NCI-H1694 treated with DMSO at 0.1 percent for 48 hours (cell line): Measurements from ENCODE around the gene ATXN7L3.
A peak's percentile ranks its signal among the peaks of the same experiment; 100 is the strongest.

Experiments used
- DNase-seq: peaks from one replicate; lab custom pipeline; 2025; lab: John Stamatoyannopoulos, UW

The ATXN7L3 gene

DNA sequence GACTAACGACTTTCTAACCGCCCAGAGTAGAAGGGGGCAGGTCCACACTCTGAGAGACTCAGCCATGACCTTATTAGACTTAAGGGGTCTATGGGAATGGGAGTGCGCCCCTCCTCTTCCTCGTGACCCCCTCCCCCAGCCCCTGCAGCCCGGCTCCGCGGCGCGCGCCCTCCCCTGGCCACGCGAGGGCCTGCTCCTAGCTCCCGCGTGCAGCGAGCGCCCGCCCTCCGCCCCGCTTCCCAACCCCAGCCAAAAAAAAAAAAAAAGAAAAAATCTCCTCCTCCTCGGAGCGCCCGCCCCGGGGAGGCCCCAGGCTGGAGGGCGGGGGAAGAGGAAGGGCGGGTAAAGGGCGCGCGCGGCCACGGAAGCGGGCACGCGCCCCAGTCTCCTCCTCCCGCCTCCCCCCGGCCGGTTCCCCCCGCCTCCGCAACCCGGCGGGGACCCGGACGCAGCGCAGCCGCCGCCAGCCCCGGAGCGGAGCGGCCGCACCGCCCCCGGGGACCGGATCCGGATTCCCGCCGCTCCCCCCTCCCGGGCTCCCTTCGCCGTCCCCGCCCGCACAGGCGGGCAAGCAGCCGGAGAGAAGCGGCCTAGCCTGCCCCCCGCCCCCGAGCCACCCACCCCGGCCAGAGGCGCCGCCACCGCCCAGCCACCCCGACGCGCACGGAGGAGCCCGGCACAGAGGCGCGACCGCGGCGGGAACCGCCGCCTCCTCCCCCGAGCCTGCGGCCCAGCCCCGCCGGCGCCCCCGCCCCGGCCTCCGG, 18.8 kb upstream of the ATXN7L3 start:
- peak; percentile 75 for DNase-seq

GRCh38 chr17:44217738-44218343, 18.2 kb upstream of the ATXN7L3 start:
- DNase-seq, result no peak

- no peak for DNase-seq
Measured at GRCh38 chr17:44216694-44217093, 17.0 kb upstream of the ATXN7L3 start.

- no peak for DNase-seq
Measured at GRCh38 chr17:44216173-44216572, 16.5 kb upstream of the ATXN7L3 start.

- no peak for DNase-seq
Measured at GRCh38 chr17:44214896-44215295, 15.2 kb upstream of the ATXN7L3 start.

- DNase-seq, result no peak
Measured at GRCh38 chr17:44214230-44214494, 14.5 kb upstream of the ATXN7L3 start.

- peak; percentile 69 for DNase-seq
Measured at GRCh38 chr17:44213403-44214229, 13.9 kb upstream of the ATXN7L3 start.

GRCh38 chr17:44212507-44213402, 13.1 kb upstream of the ATXN7L3 start:
- no peak for DNase-seq

- DNase-seq, result no peak
Measured at GRCh38 chr17:44211281-44212265, 11.9 kb upstream of the ATXN7L3 start.

GRCh38 chr17:44210342-44211192, 10.9 kb upstream of the ATXN7L3 start:
- peak; percentile 80 for DNase-seq

- DNase-seq, result no peak
Measured at GRCh38 chr17:44209786-44210341, 10.2 kb upstream of the ATXN7L3 start.

GRCh38 chr17:44207743-44208142, 8.1 kb upstream of the ATXN7L3 start:
- DNase-seq, result no peak

DNA sequence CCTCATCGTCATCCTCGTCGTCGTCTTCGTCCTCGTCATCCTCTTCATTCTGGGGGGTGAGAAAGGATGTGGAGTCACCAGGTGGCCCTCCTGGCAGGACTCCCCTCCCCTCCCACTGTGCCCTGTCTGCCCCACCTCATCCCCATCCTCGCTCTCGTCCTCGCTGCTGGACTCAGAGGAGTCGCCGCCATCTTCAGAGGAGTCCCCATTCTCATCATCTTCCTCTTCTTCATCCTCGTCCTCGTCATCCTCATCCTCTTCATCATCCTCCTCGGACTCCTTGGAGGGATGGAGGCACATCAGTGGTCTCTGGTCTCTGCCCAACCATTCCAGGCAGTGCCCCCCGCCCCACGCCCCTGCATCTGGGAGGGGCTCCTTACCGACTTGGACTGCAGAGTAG, 7.6 kb upstream of the ATXN7L3 start:
- DNase-seq, result no peak

DNA sequence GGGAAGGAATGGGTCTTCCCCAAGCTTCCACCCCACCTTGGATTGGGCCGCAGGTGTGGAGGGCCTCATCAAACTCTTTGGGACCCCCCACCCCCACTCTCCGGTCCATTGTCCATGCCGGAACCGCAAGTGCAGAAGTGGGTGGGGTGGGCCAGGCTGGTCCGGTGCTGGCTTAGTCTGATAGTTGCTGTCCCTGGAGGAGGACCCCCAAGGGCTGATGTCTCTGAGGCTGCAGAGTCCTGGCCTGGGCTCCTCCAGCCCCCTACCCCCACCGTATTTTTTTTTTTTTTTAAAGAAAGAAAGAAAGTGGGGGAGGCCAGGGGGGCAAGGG, 7.1 kb upstream of the ATXN7L3 start:
- no peak for DNase-seq

GRCh38 chr17:44205962-44206824, 6.5 kb upstream of the ATXN7L3 start:
- no peak for DNase-seq

GRCh38 chr17:44204441-44204882, 4.8 kb upstream of the ATXN7L3 start:
- DNase-seq, result no peak

DNA sequence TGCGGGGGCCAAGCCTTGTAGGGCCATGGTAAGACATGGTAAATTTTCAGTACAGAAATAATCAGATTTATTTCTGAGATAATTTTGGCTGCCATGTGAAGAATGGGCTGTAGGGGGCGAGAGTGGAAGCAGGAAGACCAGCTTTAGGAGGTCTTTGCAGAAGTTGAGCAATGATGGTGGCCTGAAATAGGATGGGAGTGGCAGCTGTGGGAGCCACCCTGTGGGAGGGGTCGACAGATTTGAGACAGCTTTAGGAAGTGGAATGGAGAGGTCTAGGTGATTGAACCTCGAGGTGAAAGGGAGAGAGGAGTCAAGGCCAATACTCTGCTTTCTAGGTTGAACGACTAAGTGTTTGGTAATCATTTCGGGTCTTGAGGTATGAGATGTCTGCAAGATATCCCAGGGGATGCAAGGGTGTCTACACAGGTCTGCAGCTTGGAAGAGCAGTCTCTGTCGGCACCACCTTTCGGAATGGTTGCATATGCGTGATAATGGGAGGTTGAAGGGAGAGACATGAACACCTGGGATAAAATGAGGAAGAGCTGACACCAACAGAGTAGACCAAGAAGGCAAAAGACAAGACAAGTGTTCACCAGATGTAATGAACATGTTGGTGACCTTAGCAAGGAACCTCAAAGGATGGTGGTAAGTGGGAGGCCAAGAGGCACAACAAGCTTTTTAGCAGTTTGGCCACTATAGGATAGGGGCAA, 4.2 kb upstream of the ATXN7L3 start:
- DNase-seq, result peak; percentile 59

- no peak for DNase-seq
Measured at GRCh38 chr17:44202756-44203155, 3.1 kb upstream of the ATXN7L3 start.
